HG02588 (cell line): Measurements from ENCODE around the gene ZBTB7C.

Source experiments
- ATAC-seq: cut with Tn5 transposase; IDR thresholded peaks from one replicate; pipeline ENCODE4 v1.9.1; 2021; ENCODE audit warnings: mild to moderate bottlenecking, moderate library complexity; ENCODE audit not compliant: unreplicated experiment

The ZBTB7C gene

GRCh38 chr18:48391868-48392267 lies 17.3 kb downstream of the ZBTB7C start:
- no peak for ATAC-seq

DNA sequence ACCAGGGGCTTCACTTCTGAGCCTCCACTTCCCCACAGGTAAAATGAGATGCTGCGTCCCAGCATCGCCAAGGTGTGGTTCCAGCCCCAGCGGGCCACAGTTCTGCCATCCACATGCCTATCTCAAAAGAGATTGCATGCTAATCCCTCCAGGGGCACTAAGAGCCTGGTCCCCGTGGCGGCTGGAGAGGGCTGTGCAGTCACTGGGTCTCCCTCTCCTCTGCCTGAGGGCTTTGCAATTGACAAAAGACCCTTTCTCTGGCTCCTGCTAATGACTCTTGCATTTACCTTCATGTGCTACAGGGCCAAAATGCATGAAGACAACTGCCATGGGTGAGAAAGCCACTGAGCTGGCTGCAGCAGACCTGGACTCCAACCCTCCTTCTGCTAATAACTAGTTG lies 18.5 kb downstream of the ZBTB7C start:
- no peak for ATAC-seq

DNA sequence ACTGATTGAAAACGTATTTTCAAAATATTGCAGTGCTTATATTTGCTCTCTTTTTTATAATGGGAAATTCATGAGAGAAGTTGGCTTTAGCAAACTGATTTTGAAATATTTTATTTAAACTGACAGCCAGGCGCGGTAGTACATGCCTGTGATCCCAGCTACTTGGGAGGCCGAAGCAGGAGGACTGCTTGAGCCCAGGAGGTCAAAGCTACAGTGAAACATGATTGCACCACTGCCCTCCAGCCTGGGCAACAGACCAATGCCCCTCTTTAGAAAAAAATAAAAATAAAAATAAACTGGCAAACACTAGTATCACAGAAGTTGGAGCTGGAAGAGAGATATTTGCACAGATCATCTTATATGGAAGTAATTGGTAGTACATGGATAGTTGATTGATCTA lies 20.7 kb downstream of the ZBTB7C start:
- no peak for ATAC-seq

DNA sequence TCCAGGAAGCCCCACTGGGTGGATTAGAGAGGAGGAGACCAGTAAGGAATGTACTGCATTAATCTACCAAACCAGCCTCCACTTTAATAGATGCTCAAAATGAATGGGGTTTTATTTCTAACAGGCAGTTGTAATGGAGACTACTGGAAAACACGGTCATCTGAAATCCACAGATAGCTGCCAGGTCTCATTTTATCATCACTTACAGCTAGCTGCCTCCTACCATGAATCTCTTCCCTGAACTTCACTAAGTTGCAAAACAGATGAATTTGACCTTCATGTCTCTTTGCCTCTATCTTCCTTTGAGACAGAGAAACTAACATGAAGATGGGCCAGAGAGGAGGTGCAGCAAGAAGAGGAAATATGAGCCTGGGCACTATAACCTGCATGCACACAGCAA lies 21.9 kb downstream of the ZBTB7C start:
- ATAC-seq = no peak

DNA sequence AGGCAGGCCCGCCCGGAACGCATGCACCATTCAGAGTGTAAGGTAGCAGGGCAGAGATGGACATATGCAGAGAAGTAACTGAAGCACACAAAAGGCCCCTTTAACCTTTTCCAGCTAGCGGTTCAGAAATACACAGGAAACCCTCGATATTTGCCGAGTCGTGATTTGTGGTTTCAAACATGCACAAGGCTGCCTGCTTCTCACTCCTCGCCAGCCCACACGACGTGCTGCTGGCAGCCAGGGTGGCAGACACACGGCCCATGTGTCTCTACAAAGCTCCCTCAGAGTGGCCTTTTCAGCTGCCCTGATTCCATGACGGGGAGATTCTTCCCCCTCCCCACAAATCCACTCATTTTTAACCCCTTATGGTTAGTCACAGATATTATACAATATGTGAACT lies 23.6 kb downstream of the ZBTB7C start:
- no peak for ATAC-seq

DNA sequence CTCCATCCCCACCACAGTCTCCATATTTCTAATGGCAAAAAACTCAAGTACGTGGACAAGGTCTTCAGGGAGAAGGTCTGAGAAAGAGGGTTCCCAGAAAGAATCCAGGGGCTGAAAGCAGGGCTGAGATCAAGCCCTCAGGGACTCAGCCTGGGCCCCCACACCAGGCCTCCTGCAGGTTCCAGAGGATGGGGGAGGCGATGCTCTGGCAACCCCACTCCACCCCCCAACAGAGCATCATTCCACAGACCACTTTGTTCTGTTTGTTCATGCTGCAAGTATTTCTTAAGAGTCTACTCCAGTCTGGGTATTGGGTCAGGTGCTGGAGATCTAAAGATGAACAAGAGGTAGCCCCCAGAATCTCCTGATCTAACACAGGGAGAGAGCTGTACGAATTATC lies 32.2 kb downstream of the ZBTB7C start:
- no peak for ATAC-seq

DNA sequence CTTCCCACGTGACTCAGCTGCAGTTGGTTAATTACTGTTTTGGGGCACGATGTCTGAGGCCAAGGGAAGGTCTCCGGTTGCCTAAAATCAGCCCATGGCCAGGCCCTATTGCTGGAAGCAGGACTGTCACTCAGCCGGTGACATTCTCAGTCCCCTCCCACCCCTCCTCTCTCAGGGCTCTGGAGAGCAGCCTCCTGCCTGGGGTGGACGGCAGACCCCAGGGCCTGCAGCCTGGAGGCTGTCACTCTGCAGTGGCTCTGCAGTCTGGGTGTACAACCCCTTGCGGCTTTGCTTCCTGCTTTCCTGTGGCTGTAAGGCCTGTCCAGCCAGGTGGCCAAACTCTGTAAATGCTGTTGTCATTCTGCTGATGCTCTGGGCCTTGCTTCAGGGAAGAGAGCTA lies 32.8 kb downstream of the ZBTB7C start:
- ATAC-seq = no peak

DNA sequence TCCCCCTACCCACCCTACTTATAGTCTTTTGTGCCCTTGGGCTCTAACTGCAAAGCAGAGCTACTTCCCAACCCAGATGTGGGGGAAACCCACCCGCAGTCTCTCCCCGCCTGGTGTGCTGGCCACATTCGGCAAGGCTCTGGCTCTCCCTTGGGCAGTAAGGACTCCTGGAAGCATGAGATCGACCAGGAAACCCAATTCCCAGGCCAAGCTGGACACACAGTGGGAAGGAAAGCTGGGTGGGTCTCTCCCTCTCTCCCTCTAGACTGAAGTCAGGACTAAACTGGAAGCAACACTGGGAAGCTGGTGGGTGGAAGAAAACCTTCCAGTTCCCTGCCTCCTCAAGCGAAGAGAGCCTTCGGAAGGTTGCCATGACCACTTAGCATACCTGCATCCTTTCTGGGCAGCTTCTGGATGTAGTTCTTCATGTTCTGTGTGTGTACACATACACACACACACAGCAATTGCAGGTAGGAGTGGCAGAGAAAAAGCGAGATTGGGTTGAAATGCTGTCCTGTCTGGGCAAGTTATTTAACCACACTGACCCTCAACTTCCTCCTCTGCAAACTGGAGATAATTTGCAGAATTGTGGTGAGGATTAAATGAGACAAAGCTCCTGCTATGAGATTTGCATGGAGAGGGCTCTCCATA lies 33.9 kb downstream of the ZBTB7C start:
- no peak for ATAC-seq

GRCh38 chr18:48374423-48375149 lies 34.6 kb downstream of the ZBTB7C start:
- no peak for ATAC-seq

DNA sequence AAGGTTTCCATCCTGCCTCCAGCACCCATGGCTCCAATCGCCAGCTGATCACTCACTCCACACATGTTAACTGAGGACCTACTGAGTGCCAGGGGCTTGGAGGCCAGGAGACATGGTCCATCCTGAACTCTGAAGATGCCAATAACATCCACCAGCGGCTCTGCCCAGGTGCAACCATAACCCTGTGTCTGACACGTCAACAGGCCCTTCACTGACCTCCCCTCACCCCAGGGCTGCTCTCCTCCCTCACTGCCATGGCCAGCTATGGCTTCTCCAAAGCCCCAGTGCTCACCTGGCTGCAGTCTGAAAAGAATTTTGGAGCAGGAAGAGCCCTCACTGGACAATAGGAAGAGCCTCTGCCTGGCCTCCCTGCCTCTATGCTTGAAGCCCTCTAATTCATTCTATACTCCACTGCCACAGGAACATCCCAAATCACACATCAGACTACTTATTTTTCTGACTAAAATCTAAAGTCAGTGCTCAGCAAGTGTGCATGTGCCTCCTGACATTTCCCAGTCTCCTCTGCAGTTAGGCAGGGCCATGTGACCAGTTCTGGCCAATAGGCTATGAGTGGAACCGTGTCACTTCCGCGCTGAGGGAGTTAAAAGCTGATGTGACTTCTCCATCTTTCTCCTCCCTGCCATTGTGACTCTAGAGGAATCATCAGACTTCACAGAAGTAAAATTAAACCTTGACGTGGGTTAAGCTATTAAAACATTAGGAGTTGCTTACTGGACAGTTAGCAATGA lies 37.2 kb downstream of the ZBTB7C start:
- no peak for ATAC-seq

DNA sequence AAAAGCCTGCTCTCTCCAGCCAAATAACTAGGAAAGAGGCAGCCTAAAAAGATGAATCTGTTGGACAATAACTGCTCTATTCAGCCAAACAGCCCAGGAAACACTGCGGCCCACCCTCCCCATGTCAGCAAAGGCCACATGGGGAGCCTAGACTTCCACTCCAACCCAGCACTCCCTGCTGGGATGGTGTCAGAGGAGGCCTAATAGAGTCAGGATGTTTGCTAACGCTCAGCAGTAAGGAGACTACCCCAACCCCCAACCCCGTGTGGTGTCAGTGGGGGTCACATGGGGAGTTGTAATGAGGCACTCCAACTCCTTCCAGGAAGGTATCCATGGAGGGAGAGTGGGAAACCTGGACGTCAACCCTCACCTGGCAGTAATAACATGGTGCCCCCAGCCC lies 41.6 kb downstream of the ZBTB7C start:
- no peak for ATAC-seq

DNA sequence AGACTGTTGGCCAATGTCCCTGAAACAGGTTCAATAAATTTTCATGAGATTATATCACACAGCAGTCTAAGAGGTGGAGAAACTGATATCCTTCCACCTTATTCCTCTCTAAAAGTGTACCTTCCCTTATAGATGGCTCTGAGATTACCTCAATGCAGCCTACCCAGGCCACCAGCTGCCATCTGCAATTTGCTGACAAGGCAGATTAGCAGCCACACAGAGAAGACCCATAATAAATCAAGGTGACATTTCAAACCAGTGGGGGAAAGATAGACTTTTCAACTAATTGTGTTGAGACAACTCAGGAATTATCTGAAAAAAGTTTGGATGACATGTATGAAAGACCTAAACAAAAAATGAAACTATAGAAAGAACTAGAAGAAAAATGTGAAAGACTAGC lies 43.2 kb downstream of the ZBTB7C start:
- ATAC-seq = no peak

- no peak for ATAC-seq
Observed at GRCh38 chr18:48364146-48364545, 45.0 kb downstream of the ZBTB7C start.

DNA sequence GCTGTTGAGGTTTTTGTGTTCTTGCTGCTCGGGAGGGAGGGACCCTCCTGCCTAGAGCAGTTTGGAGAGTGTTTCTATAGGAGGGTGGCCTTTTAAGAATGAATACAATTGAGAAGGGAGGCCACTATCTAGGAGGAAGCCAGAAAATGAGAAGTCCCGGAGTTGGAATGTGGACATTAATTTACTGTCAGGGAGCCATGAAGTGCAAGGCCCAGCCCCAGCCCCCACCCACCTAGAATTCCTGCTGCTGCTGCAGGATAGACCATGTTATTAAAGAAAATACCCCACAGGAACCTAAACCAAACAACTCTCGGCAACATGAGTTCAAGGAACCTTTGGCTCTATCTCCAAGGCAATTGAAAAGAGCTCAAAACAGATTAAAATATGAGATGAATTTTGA lies 46.0 kb downstream of the ZBTB7C start:
- ATAC-seq = no peak

- no peak for ATAC-seq
Observed at GRCh38 chr18:48361801-48362200, 47.4 kb downstream of the ZBTB7C start.

GRCh38 chr18:48360376-48361021 lies 48.7 kb downstream of the ZBTB7C start:
- no peak for ATAC-seq

DNA sequence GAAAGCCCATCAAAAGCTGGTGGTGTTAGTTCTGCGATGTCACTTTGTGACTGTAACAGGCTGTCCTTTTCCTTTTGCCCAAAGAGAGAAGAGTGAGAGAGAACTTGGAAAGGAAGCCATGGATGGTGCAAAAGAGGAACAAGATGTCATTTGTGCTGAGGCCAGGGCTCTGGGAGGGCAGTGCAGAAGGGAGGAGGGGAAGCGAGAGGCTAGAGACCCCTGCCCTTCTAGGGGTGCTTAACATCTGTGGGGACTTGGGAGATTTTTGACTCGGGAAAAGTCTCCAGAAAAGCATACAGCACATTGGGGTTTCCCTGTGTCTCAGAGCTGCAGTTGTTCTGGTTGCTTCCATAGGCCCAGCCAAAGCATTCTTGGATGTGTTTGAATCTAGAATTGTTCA lies 49.6 kb downstream of the ZBTB7C start:
- ATAC-seq = no peak

DNA sequence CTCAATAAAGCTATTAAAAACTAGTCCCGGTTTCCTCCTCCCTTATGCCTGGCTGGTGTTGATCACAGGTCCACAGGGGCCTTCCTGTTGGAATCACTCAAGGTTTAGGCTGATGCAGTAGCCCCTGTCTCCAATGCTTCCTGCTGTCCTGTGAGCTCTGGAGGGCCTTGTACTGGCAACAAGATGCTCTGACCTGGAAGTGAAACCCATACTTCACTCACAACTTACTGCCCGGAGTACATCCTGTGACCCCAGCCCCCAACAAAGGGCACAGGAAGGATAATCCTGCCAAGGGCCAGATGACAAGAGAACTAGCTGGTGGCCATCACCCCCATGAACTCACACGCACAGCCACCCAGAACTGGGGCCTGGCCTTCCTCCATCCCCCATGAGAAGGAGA lies 50.3 kb downstream of the ZBTB7C start:
- ATAC-seq = no peak

DNA sequence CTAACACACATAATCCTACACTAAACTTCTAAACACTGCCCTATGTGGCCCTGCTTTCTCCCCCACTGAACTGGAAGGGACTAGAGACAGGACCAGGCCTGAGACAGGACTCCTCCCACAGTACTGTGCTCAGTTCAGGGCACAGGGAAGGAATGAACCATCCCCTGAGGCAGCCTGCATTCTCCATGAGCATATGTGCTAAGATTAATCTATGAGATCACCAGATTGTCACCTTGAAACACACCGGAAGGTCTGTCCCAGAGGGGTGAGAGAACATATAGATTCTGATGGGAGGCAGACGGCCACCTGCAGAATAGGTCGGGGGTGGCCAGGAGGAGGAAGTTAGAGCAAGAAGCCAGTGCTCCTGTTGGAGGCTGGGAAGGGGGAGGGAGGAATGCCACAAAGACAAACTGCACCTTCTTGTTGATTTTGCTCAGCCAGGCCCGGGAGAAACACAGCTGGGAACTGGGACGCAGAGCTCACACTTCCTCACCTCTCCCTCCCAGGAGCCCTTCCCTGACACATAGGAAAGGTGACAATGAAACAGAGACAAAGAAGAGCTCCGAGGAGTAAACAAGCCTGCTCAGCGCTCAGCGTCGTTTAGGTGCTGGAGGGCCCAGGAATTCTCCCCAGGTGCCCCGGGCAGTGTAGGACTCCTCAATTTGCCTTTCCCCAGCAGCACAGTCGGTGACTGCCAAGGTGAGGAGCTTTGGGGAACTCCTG lies 52.1 kb downstream of the ZBTB7C start:
- ATAC-seq = no peak

- ATAC-seq = no peak
Observed at GRCh38 chr18:48356151-48356745, 52.9 kb downstream of the ZBTB7C start.
